HUES64 (cell line): Measurements from ENCODE around the gene KSR2.

Experiments used
- H3K27ac ChIP-seq: 2 replicates; pipeline ENCODE4 v1.7.0; 2013; ENCODE audit warnings: low read depth, low read length, inconsistent platforms
- H3K27me3 ChIP-seq: 2 replicates; pipeline ENCODE4 v1.6.1; 2013; ENCODE audit warnings: mild to moderate bottlenecking, low read length; ENCODE audit not compliant: insufficient read depth
- H3K36me3 ChIP-seq: 2 replicates; pipeline ENCODE4 v1.6.1; 2013; ENCODE audit warnings: mild to moderate bottlenecking, low read length; ENCODE audit not compliant: insufficient read depth
- H3K4me1 ChIP-seq: 2 replicates; pipeline ENCODE4 v1.6.1; 2013; ENCODE audit warnings: mild to moderate bottlenecking, low read length, moderate library complexity; ENCODE audit not compliant: insufficient read depth
- H3K4me3 ChIP-seq: 2 replicates; pipeline ENCODE4 v1.5.1; 2013; ENCODE audit warnings: mild to moderate bottlenecking, low read length, moderate library complexity
- H3K9ac ChIP-seq: 2 replicates; pipeline ENCODE4 v1.6.1; 2013; ENCODE audit warnings: mild to moderate bottlenecking, low read depth, low read length
- H3K9me3 ChIP-seq: 2 replicates; pipeline ENCODE4 v1.6.1; 2013; ENCODE audit warnings: low read depth, low read length; ENCODE audit not compliant: insufficient read depth
- WGBS: fragments of 150-250, 120-280 bp; methylation state at CpG from one replicate; pipeline ENCODE4 v1.1.7; 2013; ENCODE audit warnings: missing lambda C conversion rate; 5-methylcytosine and 5-hydroxymethylcytosine counted together

The KSR2 gene

DNA sequence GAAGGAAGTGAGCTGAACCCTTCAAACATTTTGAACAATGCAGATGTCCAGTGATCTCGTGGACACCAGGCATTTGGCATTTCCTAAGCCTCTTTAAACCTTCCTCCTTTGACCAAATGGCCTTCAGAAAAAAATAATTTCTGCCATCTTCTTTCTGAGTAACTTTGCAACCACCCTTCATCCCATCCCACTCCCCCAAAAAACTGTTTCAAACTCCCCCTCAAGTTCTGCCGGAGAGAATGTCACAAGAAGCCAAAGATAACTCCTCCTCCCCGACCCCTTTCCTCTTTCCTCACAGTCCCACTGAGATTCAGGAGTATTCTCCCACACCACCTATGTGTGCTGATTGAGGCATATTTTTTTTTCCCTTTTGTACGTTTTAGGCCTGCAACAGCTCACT, 1.7 kb downstream of the KSR2 start:
- Histone ChIP-seq H3K4me1 (peaks cover 15% of the 10 kb centered on the region), H3K9ac (no peak overlapping the region), H3K4me3 (peak overlapping the region; percentile 91), H3K36me3 (no peaks in the 10 kb centered on the region), H3K27ac (no peak overlapping the region), H3K9me3 (peaks cover 11% of the 10 kb centered on the region; the same call in 1 of the 2 replicates), H3K27me3 (peaks cover 24% of the 10 kb centered on the region)
- WGBS: 71% methylated on average over 3 of the region's 4 CpGs

DNA sequence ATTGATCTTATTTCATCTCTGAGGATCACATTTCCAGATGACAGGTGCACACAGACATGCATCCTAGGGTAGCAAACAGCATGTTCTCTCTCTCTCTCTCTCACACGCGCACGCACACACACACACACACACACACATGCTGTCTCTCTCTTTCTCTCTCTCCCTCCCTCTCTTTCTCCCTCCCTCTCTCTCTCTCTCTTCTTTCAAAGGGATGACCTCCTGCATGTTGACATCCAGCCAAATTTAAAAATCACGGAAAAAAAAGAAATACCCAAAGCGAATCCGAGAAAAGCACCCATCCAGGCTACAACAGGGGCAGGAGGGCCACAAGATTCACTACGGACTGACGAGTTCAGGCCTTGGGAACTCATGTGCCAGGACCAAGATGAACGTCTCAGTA, 2.3 kb downstream of the KSR2 start:
- Histone ChIP-seq H3K9ac (no peak overlapping the region), H3K9me3 (peaks cover 6% of the 10 kb centered on the region; the same call in 1 of the 2 replicates), H3K27ac (no peak overlapping the region), H3K27me3 (peaks cover 24% of the 10 kb centered on the region), H3K36me3 (no peaks in the 10 kb centered on the region), H3K4me1 (peaks cover 15% of the 10 kb centered on the region), H3K4me3 (peak overlapping the region; percentile 9; the same call in 1 of the 2 replicates)
- WGBS: 61% methylated on average over 9 of the region's 9 CpGs

DNA sequence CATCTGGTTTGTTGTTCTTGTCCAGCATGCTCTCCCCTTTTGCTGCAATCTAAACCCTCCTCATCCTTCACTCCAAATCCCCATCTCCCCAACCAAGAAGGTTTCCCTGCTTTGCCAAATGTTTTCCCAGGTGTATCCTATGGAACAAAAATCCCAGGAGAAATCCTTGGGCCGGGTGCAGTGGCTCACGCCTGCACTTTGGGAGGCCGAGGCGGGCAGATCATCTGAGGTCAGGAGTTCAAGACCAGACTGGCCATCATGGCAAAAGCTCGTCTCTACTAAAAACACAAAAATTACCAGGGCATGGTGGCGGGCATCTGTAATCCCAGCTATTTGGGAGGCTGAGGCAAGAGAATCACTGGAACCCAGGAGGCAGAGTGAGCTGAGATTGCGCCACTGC, 5.0 kb downstream of the KSR2 start:
- no peak overlapping the region for H3K4me3 ChIP-seq
- WGBS: 92% methylated on average over 7 of the region's 7 CpGs
- H3K27ac ChIP-seq: no peak overlapping the region
- H3K4me1 ChIP-seq: peaks cover 15% of the 10 kb centered on the region
- H3K27me3 ChIP-seq: peaks cover 24% of the 10 kb centered on the region
- H3K9me3 ChIP-seq: no peaks in the 10 kb centered on the region
- H3K36me3 ChIP-seq: no peaks in the 10 kb centered on the region
- no peak overlapping the region for H3K9ac ChIP-seq

DNA sequence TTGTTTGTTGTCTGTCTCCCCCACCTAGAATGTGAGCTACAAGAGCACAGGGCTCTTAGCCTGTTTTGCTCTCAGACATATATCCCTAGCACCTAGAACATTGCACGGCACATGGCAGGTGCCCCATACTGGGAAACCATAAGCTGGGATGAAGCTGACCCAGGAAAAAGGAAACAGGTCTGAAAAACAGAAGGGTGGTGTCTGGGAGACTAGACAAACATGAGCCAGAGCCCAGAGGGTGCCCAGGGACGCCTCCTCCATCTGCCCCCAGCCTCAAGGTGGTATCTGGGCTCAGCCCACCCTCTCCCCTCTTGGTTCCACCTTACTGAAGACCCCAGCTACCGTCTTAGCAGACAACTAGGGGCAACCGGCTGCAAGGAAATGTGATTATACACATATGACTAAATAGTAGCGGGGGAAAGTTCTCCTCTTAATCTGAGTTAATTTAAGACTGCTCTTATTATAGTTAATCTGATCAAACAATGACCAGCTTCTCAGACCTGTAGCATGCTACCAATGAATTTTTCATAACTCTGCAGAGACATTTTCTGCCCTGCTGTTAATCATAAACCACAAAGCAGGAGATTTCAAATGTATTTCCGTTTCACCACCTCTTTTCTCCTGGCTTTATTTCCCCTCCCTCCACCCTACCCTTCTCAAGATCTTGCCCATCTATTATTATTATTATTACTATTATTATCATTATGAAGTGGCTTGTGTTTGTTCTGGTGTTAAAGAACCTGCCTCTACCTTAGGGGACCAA, 31.9 kb downstream of the KSR2 start:
- WGBS: 94% methylated on average over 6 of the region's 6 CpGs
- H3K9me3 ChIP-seq: no peaks in the 10 kb centered on the region
- no peak overlapping the region for H3K9ac ChIP-seq
- no peak overlapping the region for H3K27ac ChIP-seq
- no peaks in the 10 kb centered on the region for H3K27me3 ChIP-seq
- H3K4me1 ChIP-seq: no peaks in the 10 kb centered on the region
- H3K4me3 ChIP-seq: no peak overlapping the region
- H3K36me3 ChIP-seq: no peaks in the 10 kb centered on the region

DNA sequence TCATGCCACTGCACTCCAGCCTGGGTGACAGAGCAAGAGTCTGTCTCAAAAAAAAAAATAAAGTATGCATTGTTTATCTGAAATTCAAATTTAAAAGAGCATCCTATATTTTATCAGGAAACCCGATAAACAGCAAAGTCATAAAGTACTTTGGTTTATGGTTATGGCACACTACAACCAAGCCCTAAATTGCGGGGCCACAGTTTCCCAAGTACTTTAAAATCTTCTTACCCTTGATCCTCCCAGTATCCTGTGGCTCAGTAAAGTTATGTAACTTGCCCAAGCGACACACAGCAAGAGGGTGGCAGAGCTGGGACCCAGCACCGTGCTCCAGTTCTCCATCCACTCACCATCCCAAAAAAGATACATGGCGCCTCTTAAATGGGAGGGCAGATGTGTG, 35.2 kb downstream of the KSR2 start:
- 91% methylated on average over 5 of the region's 5 CpGs for WGBS
- Histone ChIP-seq H3K4me3 (no peak overlapping the region), H3K27ac (no peak overlapping the region), H3K4me1 (no peaks in the 10 kb centered on the region), H3K9me3 (no peaks in the 10 kb centered on the region), H3K27me3 (no peaks in the 10 kb centered on the region), H3K36me3 (no peaks in the 10 kb centered on the region), H3K9ac (no peak overlapping the region)

DNA sequence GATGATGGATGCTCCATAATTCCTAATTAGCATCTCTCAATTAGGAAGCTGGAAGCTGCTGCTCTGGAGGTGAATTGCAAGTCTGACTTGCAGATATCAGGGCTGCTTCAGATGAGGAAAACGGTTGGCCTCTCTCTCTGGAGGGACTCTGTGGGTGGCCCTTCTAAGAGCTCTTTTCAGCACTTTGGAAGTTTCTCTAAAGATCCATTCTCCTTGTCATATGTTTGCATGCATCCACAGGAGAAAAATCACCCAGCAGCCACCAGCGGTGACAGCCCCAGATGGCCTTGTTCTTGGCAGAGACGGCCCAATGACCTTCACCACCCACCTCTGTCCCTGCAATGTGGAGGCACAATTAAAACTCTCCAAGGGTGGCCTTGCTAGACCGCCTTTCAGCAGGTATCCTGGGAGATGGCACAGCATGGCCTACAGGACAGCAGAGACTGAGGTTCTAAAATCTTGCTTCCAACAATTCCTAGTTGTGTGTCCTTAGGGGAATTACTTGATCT, 42.3 kb downstream of the KSR2 start:
- Histone ChIP-seq H3K27me3 (no peaks in the 10 kb centered on the region), H3K4me1 (no peaks in the 10 kb centered on the region), H3K9ac (no peak overlapping the region), H3K9me3 (no peaks in the 10 kb centered on the region), H3K36me3 (no peaks in the 10 kb centered on the region), H3K27ac (no peak overlapping the region), H3K4me3 (no peak overlapping the region)
- WGBS: 75% methylated on average over 4 of the region's 4 CpGs

DNA sequence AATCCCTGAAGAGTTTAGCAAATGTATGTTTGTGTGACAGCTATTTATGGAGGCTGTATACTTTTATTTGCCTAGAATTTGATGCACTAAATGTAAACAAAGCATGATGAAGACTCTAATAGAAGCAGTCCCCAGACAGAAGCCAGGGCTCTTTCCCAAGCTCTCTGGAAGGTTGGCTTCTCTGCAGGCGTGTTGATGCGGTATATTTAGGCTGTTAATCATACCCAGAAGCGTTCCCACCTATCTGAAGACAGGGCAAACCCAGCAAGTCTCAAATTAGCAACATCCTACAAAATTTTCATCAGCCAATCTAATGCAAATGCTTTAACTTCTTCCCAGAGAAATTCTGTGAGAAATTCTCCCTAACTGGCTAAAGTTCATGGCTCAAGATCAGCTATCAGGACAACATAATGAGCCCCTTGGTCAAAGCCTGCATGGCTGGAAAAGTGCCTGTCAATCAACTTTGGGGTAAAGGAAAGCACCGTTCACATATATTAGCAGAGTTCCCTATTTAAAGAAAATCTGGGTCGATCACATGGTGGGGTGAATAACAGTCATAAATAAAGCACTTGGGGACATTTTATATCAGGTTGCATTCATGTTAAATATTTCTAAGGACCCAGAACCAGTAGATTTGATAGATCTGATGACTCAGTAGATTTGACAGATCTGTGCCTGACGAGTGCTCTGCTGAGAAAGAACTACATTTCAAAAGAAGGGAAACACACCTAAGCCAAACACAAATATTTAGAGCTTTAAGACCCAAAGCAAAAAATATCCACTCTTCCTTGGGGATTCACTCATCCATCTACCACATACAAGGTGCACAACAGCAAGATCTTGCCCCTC, 46.6 kb downstream of the KSR2 start:
- H3K4me3 ChIP-seq: no peak overlapping the region
- no peaks in the 10 kb centered on the region for H3K36me3 ChIP-seq
- no peaks in the 10 kb centered on the region for H3K4me1 ChIP-seq
- no peaks in the 10 kb centered on the region for H3K9me3 ChIP-seq
- no peak overlapping the region for H3K27ac ChIP-seq
- no peaks in the 10 kb centered on the region for H3K27me3 ChIP-seq
- H3K9ac ChIP-seq: no peak overlapping the region
- WGBS: 94% methylated on average over 6 of the region's 6 CpGs

DNA sequence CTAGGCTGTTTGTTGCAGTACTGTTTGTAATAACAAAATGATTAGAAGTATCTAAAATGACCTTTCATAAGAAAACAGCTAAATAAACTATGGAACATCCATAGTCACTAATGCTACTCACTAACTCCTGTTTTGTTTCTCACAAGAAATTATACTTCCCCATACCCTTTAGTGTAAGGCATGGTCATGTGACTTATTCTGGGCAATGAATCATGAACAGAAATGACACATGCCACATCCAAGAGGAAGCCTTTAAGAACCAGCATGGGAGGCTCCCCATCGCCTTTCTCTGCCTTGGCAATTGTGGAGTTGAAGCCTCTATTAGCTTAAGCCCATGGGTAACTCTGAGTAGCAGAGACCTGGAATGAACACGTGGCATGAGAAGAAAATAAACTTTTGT, 49.3 kb downstream of the KSR2 start:
- Histone ChIP-seq H3K27ac (no peak overlapping the region), H3K9ac (no peak overlapping the region), H3K27me3 (no peaks in the 10 kb centered on the region), H3K4me1 (no peaks in the 10 kb centered on the region), H3K9me3 (no peaks in the 10 kb centered on the region), H3K4me3 (no peak overlapping the region), H3K36me3 (no peaks in the 10 kb centered on the region)
- WGBS: 85% methylated on average over 2 of the region's 2 CpGs

DNA sequence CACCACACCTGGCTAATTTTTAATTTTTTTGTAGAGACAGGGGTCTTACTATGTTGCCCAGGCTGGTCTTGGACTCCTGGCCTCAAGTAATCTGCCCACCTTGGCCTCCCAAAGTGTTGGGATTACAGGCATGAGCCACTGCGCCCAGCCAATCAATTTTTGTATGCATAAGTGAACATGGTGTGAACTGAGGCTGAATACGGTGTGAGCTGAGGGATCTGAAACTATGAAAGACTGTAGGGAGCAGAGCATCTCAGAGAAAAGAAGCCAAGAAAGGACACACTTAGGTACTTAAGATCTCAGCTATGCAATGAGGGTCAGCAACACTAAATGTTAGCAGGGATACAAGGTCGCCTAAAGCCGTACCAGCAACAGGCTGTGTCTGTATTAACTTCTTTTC, 54.1 kb downstream of the KSR2 start:
- H3K4me1 ChIP-seq: no peaks in the 10 kb centered on the region
- H3K36me3 ChIP-seq: no peaks in the 10 kb centered on the region
- WGBS: 84% methylated on average over 4 of the region's 4 CpGs
- no peaks in the 10 kb centered on the region for H3K27me3 ChIP-seq
- H3K9ac ChIP-seq: no peak overlapping the region
- H3K4me3 ChIP-seq: no peak overlapping the region
- H3K27ac ChIP-seq: no peak overlapping the region
- H3K9me3 ChIP-seq: no peaks in the 10 kb centered on the region

DNA sequence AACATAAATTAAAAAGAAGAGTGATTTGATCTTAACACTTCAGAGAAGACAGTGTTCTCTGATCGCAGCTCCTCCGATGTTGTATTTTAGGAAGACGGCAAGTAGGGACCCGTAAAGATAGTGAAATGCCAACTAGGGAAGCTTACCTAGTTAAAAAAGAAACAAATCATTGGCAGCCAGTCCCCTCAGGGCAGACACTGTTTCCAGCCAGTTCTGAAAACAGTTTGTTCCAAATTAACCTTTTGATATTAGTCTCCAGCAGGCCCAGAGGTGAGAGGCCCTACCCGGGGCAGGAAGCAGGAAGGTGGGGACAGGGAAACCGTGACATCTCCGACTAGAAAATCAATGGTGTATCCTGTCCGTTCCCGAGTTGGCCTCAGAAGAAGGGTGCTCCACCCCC, 56.0 kb downstream of the KSR2 start:
- 97% methylated on average over 9 of the region's 9 CpGs for WGBS
- no peaks in the 10 kb centered on the region for H3K27me3 ChIP-seq
- H3K4me3 ChIP-seq: no peak overlapping the region
- no peak overlapping the region for H3K9ac ChIP-seq
- H3K27ac ChIP-seq: no peak overlapping the region
- no peaks in the 10 kb centered on the region for H3K36me3 ChIP-seq
- no peaks in the 10 kb centered on the region for H3K4me1 ChIP-seq
- H3K9me3 ChIP-seq: no peaks in the 10 kb centered on the region

DNA sequence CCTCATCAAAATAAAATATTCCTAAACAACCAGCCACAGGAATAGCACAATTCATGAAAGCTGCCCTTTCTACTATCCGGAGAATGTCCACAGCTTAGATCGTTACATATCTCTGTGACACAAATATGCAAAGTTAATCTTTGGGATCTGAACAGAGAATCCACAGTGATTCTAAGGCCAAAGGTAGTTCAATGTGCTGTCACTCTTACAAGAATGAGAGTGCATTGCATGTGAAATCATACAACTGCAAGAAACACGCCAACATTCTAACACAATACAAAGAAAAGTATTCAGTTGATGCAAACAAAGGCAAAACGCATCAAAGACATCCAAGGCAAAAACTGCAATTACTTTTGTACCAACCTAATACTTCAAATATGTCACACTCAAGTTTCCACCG, 60.4 kb downstream of the KSR2 start:
- Histone ChIP-seq H3K9me3 (no peaks in the 10 kb centered on the region), H3K27ac (no peak overlapping the region), H3K9ac (no peak overlapping the region), H3K27me3 (no peaks in the 10 kb centered on the region), H3K4me1 (no peaks in the 10 kb centered on the region), H3K36me3 (no peaks in the 10 kb centered on the region), H3K4me3 (no peak overlapping the region)
- 93% methylated on average over 4 of the region's 5 CpGs for WGBS
